HEK293 (cell line): ENCODE results near the gene PDE4DIP.
"Not testable (repeated sequence)": the region's sequence is repeated elsewhere in the genome, so short reads cannot be mapped to it uniquely, and the experiment has no call there.

Source experiments
- ZNF311 ChIP-seq: fragments of 450-650 bp; formaldehyde crosslinking; IDR thresholded peaks from 2 replicates; pipeline ENCODE4 v1.5.1; 2017; ENCODE audit warnings: missing biosample characterization, missing genetic modification characterization, borderline replicate concordance
- ZNF416 ChIP-seq: fragments of 450-650 bp; formaldehyde crosslinking; IDR thresholded peaks from 2 replicates; pipeline ENCODE4 v1.5.1; 2016; ENCODE audit warnings: missing biosample characterization, missing genetic modification characterization
- TF ChIP-seq, protein P1 (sequence below): fragments of 450-650 bp; formaldehyde crosslinking; IDR thresholded peaks from 2 replicates; pipeline ENCODE4 v1.5.1; 2016; ENCODE audit warnings: missing biosample characterization, missing genetic modification characterization
- TF ChIP-seq, protein P2 (sequence below): fragments of 450-650 bp; formaldehyde crosslinking; IDR thresholded peaks from 2 replicates; pipeline ENCODE4 v1.5.1; 2016; ENCODE audit warnings: missing biosample characterization, missing genetic modification characterization, borderline replicate concordance

GRCh38 chr1:149024327-149024726 lies 180.1 kb downstream of the PDE4DIP start:
- TF ChIP-seq, protein P1, sequence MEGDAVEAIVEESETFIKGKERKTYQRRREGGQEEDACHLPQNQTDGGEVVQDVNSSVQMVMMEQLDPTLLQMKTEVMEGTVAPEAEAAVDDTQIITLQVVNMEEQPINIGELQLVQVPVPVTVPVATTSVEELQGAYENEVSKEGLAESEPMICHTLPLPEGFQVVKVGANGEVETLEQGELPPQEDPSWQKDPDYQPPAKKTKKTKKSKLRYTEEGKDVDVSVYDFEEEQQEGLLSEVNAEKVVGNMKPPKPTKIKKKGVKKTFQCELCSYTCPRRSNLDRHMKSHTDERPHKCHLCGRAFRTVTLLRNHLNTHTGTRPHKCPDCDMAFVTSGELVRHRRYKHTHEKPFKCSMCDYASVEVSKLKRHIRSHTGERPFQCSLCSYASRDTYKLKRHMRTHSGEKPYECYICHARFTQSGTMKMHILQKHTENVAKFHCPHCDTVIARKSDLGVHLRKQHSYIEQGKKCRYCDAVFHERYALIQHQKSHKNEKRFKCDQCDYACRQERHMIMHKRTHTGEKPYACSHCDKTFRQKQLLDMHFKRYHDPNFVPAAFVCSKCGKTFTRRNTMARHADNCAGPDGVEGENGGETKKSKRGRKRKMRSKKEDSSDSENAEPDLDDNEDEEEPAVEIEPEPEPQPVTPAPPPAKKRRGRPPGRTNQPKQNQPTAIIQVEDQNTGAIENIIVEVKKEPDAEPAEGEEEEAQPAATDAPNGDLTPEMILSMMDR (tag by site-specific recombination), result not testable (repeated sequence)
- TF ChIP-seq, protein P2, sequence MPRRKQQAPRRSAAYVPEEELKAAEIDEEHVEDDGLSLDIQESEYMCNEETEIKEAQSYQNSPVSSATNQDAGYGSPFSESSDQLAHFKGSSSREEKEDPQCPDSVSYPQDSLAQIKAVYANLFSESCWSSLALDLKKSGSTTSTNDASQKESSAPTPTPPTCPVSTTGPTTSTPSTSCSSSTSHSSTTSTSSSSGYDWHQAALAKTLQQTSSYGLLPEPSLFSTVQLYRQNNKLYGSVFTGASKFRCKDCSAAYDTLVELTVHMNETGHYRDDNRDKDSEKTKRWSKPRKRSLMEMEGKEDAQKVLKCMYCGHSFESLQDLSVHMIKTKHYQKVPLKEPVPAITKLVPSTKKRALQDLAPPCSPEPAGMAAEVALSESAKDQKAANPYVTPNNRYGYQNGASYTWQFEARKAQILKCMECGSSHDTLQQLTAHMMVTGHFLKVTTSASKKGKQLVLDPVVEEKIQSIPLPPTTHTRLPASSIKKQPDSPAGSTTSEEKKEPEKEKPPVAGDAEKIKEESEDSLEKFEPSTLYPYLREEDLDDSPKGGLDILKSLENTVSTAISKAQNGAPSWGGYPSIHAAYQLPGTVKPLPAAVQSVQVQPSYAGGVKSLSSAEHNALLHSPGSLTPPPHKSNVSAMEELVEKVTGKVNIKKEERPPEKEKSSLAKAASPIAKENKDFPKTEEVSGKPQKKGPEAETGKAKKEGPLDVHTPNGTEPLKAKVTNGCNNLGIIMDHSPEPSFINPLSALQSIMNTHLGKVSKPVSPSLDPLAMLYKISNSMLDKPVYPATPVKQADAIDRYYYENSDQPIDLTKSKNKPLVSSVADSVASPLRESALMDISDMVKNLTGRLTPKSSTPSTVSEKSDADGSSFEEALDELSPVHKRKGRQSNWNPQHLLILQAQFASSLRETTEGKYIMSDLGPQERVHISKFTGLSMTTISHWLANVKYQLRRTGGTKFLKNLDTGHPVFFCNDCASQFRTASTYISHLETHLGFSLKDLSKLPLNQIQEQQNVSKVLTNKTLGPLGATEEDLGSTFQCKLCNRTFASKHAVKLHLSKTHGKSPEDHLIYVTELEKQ (tag by site-specific recombination), result not testable (repeated sequence)
- TF ChIP-seq ZNF311; ZNF416 (tag by site-specific recombination): not testable (repeated sequence)
